ENCODE measurements around the gene CISD2.
"Not testable (repeated sequence)": the region's sequence is repeated elsewhere in the genome, so short reads cannot be mapped to it uniquely, and the experiment has no call there.

The CISD2 gene

DNA sequence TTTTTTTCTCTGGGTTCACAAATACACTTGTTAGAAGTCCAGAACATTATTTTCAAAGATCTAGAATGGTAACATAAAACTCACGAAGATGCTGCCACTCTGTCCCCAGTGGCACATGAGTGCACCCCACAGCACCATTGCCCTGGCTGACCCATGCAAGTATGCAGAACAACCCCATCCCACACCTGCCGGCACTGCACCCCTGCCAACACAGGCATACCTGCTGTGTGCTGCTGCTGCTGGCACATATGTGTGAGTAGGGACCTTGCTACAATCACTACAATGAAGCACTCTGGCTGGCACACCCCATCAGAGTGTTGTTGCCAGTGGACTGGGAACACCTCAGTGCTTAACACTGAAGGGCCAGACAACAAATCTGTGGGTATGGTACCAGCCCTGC is 66.9 kb downstream of the CISD2 start:
- no peak for DNase-seq

GRCh38 chr4:102938063-102938462 is 69.3 kb downstream of the CISD2 start:
- DNase-seq, result not testable (repeated sequence)
